SU-DHL-6 (cell line): ENCODE results near the gene PPP1R12C.
A peak's percentile ranks its signal among the peaks of the same experiment; 100 is the strongest.

Experiments
- EZH2phosphoT487 ChIP-seq: fragments of 200-600 bp; sonication (generic), shearing (Covaris generic); conservative IDR thresholded peaks from 2 replicates; pipeline ENCODE4 v1.6.1; 2018; ENCODE audit warnings: mild to moderate bottlenecking, antibody characterized with exemption, low read length, moderate library complexity, mixed read lengths
- TF ChIP-seq, protein P1 (sequence below): fragments of 200-600 bp; sonication (generic); IDR thresholded peaks from one replicate; pipeline ENCODE4 v1.5.1; 2017; ENCODE audit warnings: antibody characterized with exemption, mild to moderate bottlenecking, low read length, moderate library complexity; ENCODE audit not compliant: insufficient read depth, poor library complexity, severe bottlenecking

DNA sequence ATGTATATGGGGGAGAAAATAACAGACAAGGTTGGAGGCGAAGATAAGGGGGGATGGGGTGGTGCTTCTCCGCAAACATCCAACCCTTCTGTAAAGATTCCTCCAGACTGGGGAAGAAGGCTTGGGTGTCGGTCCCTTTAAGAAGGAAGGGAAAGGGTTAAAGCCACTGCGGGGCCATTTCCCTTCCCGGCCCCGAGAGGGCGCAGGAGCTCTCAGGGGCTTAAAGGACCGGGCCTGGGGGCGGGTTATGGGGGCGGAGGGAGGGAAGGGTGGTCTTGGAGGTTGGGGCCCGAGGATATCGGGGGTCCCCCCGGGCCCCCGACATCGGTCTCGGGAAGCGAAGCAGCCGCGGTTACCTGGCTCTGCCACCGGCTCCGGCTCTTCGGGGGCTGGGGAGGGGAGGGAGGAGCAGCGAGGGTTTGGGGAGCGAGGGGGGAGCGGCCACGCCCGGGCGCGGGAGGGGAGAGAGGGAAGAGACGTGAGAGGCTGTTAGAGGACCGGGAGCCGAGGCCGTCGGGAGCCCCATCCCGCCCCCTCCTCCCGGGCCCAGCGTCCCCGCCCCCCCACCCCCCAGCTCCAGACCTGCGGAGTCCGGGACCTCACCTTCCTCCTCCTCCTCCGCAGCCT is 28.8 kb upstream of the PPP1R12C start:
- TF ChIP-seq, protein P1, sequence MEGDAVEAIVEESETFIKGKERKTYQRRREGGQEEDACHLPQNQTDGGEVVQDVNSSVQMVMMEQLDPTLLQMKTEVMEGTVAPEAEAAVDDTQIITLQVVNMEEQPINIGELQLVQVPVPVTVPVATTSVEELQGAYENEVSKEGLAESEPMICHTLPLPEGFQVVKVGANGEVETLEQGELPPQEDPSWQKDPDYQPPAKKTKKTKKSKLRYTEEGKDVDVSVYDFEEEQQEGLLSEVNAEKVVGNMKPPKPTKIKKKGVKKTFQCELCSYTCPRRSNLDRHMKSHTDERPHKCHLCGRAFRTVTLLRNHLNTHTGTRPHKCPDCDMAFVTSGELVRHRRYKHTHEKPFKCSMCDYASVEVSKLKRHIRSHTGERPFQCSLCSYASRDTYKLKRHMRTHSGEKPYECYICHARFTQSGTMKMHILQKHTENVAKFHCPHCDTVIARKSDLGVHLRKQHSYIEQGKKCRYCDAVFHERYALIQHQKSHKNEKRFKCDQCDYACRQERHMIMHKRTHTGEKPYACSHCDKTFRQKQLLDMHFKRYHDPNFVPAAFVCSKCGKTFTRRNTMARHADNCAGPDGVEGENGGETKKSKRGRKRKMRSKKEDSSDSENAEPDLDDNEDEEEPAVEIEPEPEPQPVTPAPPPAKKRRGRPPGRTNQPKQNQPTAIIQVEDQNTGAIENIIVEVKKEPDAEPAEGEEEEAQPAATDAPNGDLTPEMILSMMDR: peak; percentile 57
- no peak for TF ChIP-seq EZH2phosphoT487
